Naive thymus-derived CD8-positive, alpha-beta T cell (primary cell): ENCODE measurements around the gene HNRNPCL1. TPM values are rescaled to one million over a fixed set of nuclear protein-coding genes. Genes with fewer than 3 reads are reported as not detected.
"Not testable (repeated sequence)": the region's sequence is repeated elsewhere in the genome, so short reads cannot be mapped to it uniquely, and the experiment has no call there.

Source experiments
- ATAC-seq, 2 donors: fragments of 150-1000 bp; cut with Tn5 transposase in 1 of 2; sonication (Bioruptor Pico), chemical (Tn5 transposase) in 1 of 2; 1 replicate in 1 of 2; 2 replicates in 1 of 2; pipeline ENCODE4 v1.10.0; 2021; ENCODE audit warnings: mild to moderate bottlenecking in 2 of 2, moderate library complexity in 2 of 2
- POLR2A ChIA-PET: fragments of 350-600 bp; sonication (Branson Sonifier 250); formaldehyde crosslinking; loops from one replicate; lab custom pipeline; 2021; ENCODE audit warnings: antibody characterized with exemption; lab: Charles Lee
- DNase-seq, 10 donors: peaks; one replicate each; pipeline versions ENCODE4 v3.0.0 to v3.0.0-alpha.2; 2020 to 2022
- H3K27ac Mint-ChIP-seq, 10 donors: one replicate each; pipeline ENCODE4 v1.8.0; 2020 to 2022; ENCODE audit warnings: mild to moderate bottlenecking in 10 of 10, mixed read lengths in 10 of 10, moderate library complexity in 4 of 10, inconsistent platforms in 1 of 10
- H3K27me3 Mint-ChIP-seq, 5 donors: one replicate each; pipeline ENCODE4 v1.8.0; 2021 to 2022; ENCODE audit warnings: mixed read lengths in 5 of 5
- H3K36me3 Mint-ChIP-seq, 3 donors: one replicate each; pipeline ENCODE4 v1.8.0; 2020 to 2022; ENCODE audit warnings: mixed read lengths in 3 of 3, mild to moderate bottlenecking in 2 of 3, inconsistent platforms in 1 of 3
- H3K4me1 Mint-ChIP-seq, 4 donors: one replicate each; pipeline ENCODE4 v1.8.0; 2021 to 2022; ENCODE audit warnings: mixed read lengths in 4 of 4
- H3K4me3 Mint-ChIP-seq, 10 donors: one replicate each; pipeline ENCODE4 v1.8.0; 2020 to 2022; ENCODE audit warnings: mild to moderate bottlenecking in 10 of 10, mixed read lengths in 10 of 10, moderate library complexity in 6 of 10, inconsistent platforms in 1 of 10
- H3K9me3 Mint-ChIP-seq, 9 donors: one replicate each; pipeline ENCODE4 v1.8.0; 2020 to 2022; ENCODE audit warnings: mixed read lengths in 9 of 9, mild to moderate bottlenecking in 3 of 9, inconsistent platforms in 1 of 9, moderate library complexity in 1 of 9
- polyA plus RNA-seq, 3 donors: library from polyadenylated mRNA; unstranded; fragments of 300-500 nt; fragmentation: Illumina TruSeq; gene quantifications; one replicate each; pipeline ENCODE4 v1.2.3, GENCODE V29; 2021
- total RNA-seq, 8 experiments: library from RNA in 2 of 8; stranded (reverse) in 2 of 8; gene quantifications; one replicate each; pipeline ENCODE4 v1.2.3 and lab custom pipeline; 2021 to 2026

HNRNPCL1 gene
- not detected for total RNA-seq
- not detected for polyA plus RNA-seq
- total RNA-seq (lab: John Stamatoyannopoulos, UW), result 0 to 0.09 (median 0) reads per million in 6 experiments

DNA sequence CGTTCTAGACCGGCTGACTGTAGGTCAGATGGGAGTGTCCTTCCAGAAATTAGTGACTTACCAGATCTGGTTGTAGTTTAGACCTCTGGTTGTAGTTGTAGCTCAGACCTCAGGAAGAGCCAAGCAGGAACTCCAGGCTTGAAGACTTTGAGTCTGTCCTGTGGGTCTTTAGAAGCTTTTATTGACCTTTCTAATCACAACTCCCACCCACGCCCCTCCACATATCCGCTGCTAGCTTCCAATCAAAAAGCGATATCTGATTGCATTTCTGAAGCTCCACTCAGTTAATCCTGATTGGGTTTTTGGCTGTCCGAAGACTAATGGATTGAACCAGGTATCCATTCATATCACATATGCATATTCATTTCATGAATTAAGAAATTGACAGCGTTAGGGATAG is at the start of gene HNRNPCL1:
HNRNPCL1 (minus strand) TSS at position 101 of the 400 bp plus-strand sequence. CDS start 431 bp downstream, outside the sequence.
- H3K27ac Mint-ChIP-seq, H3K4me3 Mint-ChIP-seq, POLR2A ChIA-PET, DNase-seq, ATAC-seq, H3K4me1 Mint-ChIP-seq: not testable (repeated sequence)
- Mint-ChIP-seq H3K9me3 (peaks cover 0 to 47% (median 4%) of the 10 kb centered on the region in 9 donors), H3K27me3 (peaks cover 0 to 20% (median 6%) of the 10 kb centered on the region in 5 donors), H3K36me3 (peaks cover 0 to 13% (median 0%) of the 10 kb centered on the region in 3 donors)

DNA sequence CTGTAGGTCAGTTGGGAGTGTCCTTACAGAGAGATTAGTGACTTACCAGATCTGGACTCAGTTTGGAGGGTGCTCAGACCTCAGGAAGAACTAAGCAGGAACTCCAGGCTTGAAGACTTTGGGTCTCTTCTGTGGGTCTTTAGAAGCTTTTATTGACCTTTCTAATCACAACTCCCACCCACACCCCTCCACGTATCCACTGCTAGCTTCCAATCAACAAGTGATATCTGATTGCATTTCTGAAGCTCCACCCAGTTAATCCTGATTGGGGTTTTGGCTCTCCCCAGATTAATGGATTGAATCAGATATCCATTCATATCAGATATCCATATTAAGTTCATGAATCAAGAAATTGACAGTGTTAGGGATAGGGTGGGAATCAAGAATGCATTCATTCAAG is 49.6 kb upstream of the HNRNPCL1 start, which contains the start of gene PRAMEF10:
PRAMEF10 (minus strand) TSS at position 101 of the 400 bp plus-strand sequence. CDS start 2,423 bp downstream, outside the sequence.
- H3K36me3 Mint-ChIP-seq, H3K9me3 Mint-ChIP-seq, H3K27me3 Mint-ChIP-seq, ATAC-seq, H3K4me1 Mint-ChIP-seq, H3K27ac Mint-ChIP-seq, POLR2A ChIA-PET, DNase-seq, H3K4me3 Mint-ChIP-seq: not testable (repeated sequence)

DNA sequence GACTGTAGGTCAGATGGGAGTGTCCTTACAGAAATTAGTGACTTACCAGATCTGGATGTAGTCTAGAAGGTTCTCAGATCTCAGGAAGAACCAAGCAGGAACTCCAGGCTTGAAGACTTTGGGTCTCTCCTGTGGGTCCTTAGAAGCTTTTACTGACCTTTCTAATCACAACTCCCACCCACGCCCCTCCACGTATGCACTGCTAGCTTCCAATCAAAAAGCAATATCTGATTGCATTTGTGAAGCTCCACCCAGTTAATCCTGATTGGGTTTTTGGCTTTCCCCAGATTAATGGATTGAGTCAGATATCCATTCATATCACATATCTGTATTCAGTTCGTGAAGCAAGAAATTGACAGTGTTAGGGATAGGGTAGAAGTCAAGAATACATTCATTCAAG is 37.6 kb upstream of the HNRNPCL1 start, which contains the start of gene PRAMEF4:
PRAMEF4 (minus strand) TSS at position 101 of the 400 bp plus-strand sequence. CDS start 2,807 bp downstream, outside the sequence.
- ATAC-seq, H3K36me3 Mint-ChIP-seq, H3K27me3 Mint-ChIP-seq, H3K9me3 Mint-ChIP-seq, H3K4me1 Mint-ChIP-seq, DNase-seq, POLR2A ChIA-PET, H3K27ac Mint-ChIP-seq, H3K4me3 Mint-ChIP-seq: not testable (repeated sequence)

DNA sequence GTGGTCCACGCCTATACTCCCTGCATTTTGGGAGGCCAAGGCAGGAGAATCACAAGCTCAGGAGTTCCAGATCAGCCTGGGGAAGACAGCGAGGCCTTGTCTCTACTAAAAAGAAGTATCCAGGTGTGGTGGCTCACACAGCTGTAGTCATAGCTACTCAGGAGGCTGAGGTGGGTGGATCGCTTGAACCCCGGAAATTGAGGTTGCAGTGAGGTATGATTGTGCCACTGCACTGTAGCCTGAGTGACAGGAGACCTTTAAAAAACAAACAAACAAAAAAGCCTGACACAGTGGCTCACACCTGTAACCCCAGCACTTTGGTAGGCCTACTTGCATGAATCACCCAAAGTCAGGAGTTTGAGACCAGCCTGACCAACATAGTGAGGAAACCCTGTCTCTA is 29.9 kb upstream of the HNRNPCL1 start:
- DNase-seq, ATAC-seq, H3K9me3 Mint-ChIP-seq, H3K36me3 Mint-ChIP-seq, H3K4me1 Mint-ChIP-seq, H3K27ac Mint-ChIP-seq, H3K4me3 Mint-ChIP-seq, POLR2A ChIA-PET, H3K27me3 Mint-ChIP-seq: not testable (repeated sequence)

DNA sequence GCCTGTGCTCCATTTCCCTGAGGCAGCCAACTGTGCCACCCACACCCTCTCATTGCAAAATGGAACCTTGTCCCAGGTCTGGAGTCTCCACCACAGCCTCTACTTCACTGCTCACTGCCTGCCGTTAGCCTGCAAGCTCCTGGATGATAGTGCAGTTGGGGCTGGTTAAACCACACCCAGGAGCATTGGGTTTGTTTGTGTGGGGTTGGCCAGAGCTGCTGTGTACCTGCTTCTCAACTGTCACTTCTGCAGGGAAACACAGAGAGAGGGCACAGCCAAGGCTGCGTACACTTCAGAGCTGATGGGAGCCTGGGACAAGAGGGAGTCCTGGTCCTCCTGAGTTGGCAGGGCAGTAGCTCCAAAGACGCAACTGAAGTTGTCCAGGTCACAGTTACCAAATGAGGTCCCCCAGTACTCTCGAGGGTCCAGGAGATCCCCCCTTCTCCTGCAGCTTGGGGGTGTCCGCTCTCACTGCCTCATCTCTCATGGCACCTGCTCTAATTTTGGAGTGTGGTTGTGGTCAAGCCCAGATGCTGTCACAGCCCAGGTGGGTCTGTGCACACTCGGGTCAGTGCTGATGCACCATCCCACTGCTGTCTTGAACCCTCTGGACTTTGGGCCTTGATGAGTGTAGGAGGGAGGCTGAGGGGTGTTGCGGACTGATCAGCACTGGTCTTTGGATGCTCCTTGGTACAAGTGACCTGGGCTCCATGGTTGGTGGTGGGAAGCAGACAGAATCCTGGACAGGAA is 14.8 kb upstream of the HNRNPCL1 start:
- ATAC-seq, POLR2A ChIA-PET, H3K9me3 Mint-ChIP-seq, H3K27ac Mint-ChIP-seq, H3K36me3 Mint-ChIP-seq, DNase-seq, H3K4me3 Mint-ChIP-seq, H3K4me1 Mint-ChIP-seq: not testable (repeated sequence)
- H3K27me3 Mint-ChIP-seq, result peaks cover 0 to 13% (median 6%) of the 10 kb centered on the region in 5 donors

DNA sequence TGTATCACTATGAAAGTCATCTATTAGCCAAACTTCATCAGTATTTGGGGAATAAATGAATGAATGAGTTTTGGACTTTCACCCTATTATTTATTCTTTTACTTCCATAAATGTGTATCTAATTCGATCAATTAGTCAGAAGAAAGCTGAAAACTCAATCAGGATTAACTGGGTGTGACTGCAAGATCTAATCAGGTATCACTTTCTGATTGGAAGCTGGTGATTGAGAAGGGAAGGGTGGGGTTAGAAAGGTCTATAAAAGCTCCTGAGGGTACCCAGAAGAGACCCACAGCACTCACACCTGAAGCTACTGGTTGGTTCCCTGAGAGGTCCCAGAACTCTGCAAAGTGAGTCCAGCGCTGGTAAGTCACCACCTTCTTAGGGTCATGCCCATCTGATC is 8.3 kb upstream of the HNRNPCL1 start, which contains the start of gene PRAMEF2:
PRAMEF2 (plus strand) TSS at position 301 of the 400 bp plus-strand sequence. CDS start 1,924 bp downstream, outside the sequence.
- H3K36me3 Mint-ChIP-seq, ATAC-seq, H3K9me3 Mint-ChIP-seq, POLR2A ChIA-PET, H3K4me1 Mint-ChIP-seq, H3K27ac Mint-ChIP-seq, DNase-seq, H3K4me3 Mint-ChIP-seq: not testable (repeated sequence)
- H3K27me3 Mint-ChIP-seq, result peaks cover 0 to 13% (median 8%) of the 10 kb centered on the region in 5 donors

DNA sequence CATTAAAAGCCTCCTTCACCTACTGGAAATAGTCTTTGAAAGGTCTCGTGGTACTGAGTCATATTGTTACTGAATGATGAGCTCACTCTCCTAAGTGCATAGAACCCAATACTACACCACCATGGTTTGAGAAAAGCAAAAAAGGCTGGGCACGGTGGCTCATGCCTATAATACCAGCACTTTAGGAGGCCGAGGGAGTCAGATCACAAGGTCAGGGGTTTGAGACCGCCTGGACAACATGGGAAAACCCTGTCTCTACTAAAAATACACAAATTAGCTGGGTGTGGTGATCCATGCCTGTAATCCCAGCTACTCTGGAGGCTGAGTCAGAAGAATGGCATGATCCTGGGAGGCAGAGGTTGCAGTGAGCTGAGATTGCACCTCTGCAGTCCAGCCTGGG is 3.3 kb upstream of the HNRNPCL1 start:
- DNase-seq (no peak), ATAC-seq (no peak)
- Mint-ChIP-seq H3K27ac (no peak overlapping the region), H3K36me3 (peaks cover 0 to 4% (median 0%) of the 10 kb centered on the region in 3 donors), H3K4me3 (no peak overlapping the region), H3K9me3 (peaks cover 0 to 34% (median 4%) of the 10 kb centered on the region in 9 donors), H3K4me1 (no peaks in the 10 kb centered on the region), H3K27me3 (peaks cover 0 to 20% (median 8%) of the 10 kb centered on the region in 5 donors)
- POLR2A ChIA-PET, result no interaction called here

DNA sequence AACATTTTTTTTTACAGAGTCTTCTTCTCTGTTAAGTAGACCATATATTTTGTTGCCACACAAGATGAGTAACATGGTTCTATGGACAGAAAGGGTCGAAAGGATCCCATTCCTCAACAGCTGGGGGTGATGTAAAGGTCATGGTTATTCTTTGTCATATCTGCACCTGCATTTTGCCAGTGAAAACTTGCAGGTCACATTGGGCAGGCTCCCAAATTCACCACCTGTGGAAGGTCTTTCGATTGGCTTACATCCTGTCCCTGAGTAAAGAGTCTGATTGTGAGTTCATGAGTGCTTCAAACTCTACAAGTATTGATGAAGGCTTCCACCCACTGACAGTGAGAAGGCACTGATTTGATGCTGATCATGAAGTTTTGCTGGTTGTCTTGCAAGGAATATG is 15.3 kb downstream of the HNRNPCL1 start:
- H3K9me3 Mint-ChIP-seq, result peaks cover 0 to 11% (median 3%) of the 10 kb centered on the region in 9 donors
- H3K4me1 Mint-ChIP-seq, H3K36me3 Mint-ChIP-seq, H3K27ac Mint-ChIP-seq, ATAC-seq, H3K4me3 Mint-ChIP-seq, DNase-seq, POLR2A ChIA-PET: not testable (repeated sequence)
- peaks cover 7 to 19% (median 11%) of the 10 kb centered on the region in 5 donors for H3K27me3 Mint-ChIP-seq

DNA sequence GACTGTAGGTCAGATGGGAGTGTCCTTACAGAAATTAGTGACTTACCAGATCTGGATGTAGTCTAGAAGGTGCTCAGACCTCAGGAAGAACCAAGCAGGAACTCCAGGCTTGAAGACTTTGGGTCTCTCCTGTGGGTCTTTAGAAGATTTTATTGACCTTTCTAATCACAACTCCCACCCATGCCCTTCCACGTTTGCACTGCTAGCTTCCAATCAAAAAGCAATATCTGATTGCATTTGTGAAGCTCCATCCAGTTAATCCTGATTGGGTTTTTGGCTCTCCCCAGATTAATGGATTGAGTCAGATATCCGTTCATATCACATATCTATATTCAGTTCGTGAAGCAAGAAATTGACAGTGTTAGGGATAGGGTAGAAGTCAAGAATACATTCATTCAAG is 17.2 kb downstream of the HNRNPCL1 start, which contains the start of gene PRAMEF11:
PRAMEF11 (minus strand) TSS at position 101 of the 400 bp plus-strand sequence. CDS start 2,621 bp downstream, outside the sequence.
- H3K9me3 Mint-ChIP-seq, result peaks cover 0 to 11% (median 4%) of the 10 kb centered on the region in 9 donors

DNA sequence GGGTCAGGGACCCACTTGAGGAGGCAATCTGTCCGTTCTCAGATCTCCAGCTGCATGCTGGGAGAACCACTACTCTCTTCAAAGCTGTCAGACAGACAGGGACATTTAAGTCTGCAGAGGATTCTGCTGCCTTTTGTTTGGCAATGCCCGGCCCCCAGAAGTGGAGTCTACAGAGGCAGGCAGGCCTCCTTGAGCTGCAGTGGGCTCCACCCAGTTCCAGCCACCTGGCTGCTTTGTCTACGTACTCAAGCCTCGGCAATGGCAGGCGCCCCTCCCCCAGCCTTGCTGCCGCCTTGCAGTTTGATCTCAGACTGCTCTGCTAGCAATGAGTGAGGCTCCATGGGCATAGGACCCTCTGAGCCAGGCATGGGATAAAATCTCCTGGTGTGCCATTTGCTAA is 29.5 kb downstream of the HNRNPCL1 start:
- H3K9me3 Mint-ChIP-seq, ATAC-seq, H3K36me3 Mint-ChIP-seq, H3K4me1 Mint-ChIP-seq, POLR2A ChIA-PET, DNase-seq, H3K4me3 Mint-ChIP-seq, H3K27ac Mint-ChIP-seq: not testable (repeated sequence)
- H3K27me3 Mint-ChIP-seq, result peaks cover 18 to 38% (median 21%) of the 10 kb centered on the region in 5 donors

More for the DNA sequence above, 17.2 kb downstream of the HNRNPCL1 start, which contains the start of gene PRAMEF11:
- H3K4me1 Mint-ChIP-seq, H3K36me3 Mint-ChIP-seq, POLR2A ChIA-PET, DNase-seq, ATAC-seq, H3K4me3 Mint-ChIP-seq: not testable (repeated sequence)
- Mint-ChIP-seq H3K27me3 (peaks cover 9 to 16% (median 11%) of the 10 kb centered on the region in 5 donors), H3K27ac (peak within 1 kb of the TSS in 1 of 10 donors; percentile 20)

DNA sequence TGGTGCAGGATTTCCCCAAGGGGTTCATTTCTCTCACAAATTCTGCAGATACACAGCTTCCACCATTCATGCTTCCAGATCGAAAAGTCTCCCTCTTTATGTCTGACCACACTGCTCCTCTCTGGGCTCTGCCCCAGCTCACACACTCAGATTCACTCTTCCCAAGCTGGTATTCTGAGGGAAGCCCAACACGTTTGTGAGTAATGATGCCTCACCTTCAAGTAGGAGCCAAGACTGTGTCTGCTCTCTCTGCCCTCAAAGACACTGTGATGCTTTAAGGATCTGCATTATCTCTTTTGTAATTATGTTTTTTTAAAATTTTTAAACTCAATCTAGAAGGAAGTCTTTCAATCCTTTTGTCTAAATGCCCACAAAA is 37.1 kb downstream of the HNRNPCL1 start:
- ATAC-seq (no peak), DNase-seq (no peak)
- Mint-ChIP-seq H3K4me1 (no peaks in the 10 kb centered on the region), H3K36me3 (peaks cover 0 to 2% (median 0%) of the 10 kb centered on the region in 3 donors), H3K9me3 (peaks cover 0 to 13% (median 3%) of the 10 kb centered on the region in 9 donors), H3K4me3 (no peak overlapping the region), H3K27ac (peak overlapping the region in 1 of 10 donors; percentile 36), H3K27me3 (peaks cover 14 to 32% (median 26%) of the 10 kb centered on the region in 5 donors)
- POLR2A ChIA-PET, result no interaction called here

DNA sequence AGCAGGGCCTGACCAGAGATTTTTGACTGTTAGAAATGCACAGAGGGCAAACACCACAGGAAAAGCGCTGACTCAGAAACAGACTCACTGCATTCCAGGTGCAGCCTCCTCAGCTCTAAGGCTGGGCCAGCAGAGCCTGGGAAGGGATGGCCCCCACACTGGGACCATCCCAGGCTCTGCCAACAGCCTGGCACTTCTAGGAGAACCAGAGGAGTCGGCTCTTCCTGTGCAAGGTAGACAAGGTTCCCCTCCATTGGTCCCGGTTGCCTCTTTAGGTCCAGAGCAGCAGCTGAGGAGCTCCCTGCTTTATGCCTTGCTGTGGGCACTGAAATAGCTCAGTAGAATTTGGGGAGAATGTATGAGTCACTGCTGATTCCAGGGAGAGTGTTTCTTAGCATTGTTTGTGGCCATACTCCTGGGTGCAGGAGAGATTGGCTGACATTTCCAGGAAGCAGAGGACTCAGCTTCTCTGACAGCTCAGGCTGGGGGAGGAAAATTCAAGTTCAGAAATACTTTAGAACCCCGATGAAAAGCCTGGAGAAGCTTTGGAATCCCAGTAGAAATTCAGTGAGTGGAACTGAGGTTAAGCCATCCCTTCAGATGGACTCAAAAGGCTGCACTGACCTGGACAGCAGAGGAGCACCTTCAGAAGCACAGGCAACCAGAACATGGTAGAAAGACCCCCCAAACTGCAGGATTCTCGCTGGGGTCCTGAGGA is 37.7 kb downstream of the HNRNPCL1 start:
- no peak overlapping the region for H3K4me3 Mint-ChIP-seq
- peaks cover 16 to 38% (median 28%) of the 10 kb centered on the region in 5 donors for H3K27me3 Mint-ChIP-seq
- peaks cover 0 to 8% (median 0%) of the 10 kb centered on the region in 3 donors for H3K36me3 Mint-ChIP-seq
- H3K9me3 Mint-ChIP-seq, result peaks cover 0 to 18% (median 5%) of the 10 kb centered on the region in 9 donors
- DNase-seq, result no peak
- POLR2A ChIA-PET, result no interaction called here
- H3K27ac Mint-ChIP-seq, result no peak overlapping the region
- no peaks in the 10 kb centered on the region for H3K4me1 Mint-ChIP-seq
- ATAC-seq, result no peak
